SK-N-SH (cell line): ENCODE results near the gene PZP. TPM values are rescaled to one million over a fixed set of nuclear protein-coding genes. Genes with fewer than 3 reads are reported as not detected.

Source experiments
- CTCF ChIA-PET: fragments of 300-600, 350-600 bp; formaldehyde crosslinking; extraction: SDS; loops from one replicate; lab custom pipeline; 2021; lab: Yijun Ruan, JAX
- POLR2A ChIA-PET: fragments of 350-600 bp; sonication (Branson Sonifier 250); formaldehyde crosslinking; extraction: SDS; loops from one replicate; lab custom pipeline; 2020; ENCODE audit warnings: antibody characterized with exemption, inconsistent platforms; lab: Yijun Ruan, JAX
- DNase-seq: peaks from one replicate; pipeline ENCODE4 v3.0.0; 2012
- H2AFZ ChIP-seq: fragments of 200-600 bp; sonication (generic); 2 replicates; pipeline ENCODE4 v1.8.1; 2016; ENCODE audit warnings: antibody characterized with exemption, mild to moderate bottlenecking, low read depth
- H3F3A ChIP-seq: fragments of 200-600 bp; sonication (generic); replicated peaks from 2 replicates; pipeline ENCODE3; 2016; ENCODE audit warnings: antibody characterized with exemption, mild to moderate bottlenecking; ENCODE audit not compliant: insufficient read depth
- H3K27ac ChIP-seq, 2 experiments: fragments of 200-500 bp in 1 of 2; fragments of 200-600 bp in 1 of 2; sonication (Bioruptor generic) in 1 of 2; sonication (generic), shearing (Covaris generic) in 1 of 2; 2 replicates each; pipeline versions ENCODE4 v1.5.1 to v1.6.1; 2014 to 2016; ENCODE audit warnings: low read depth in 2 of 2, inconsistent platforms in 1 of 2, low read length in 1 of 2, mild to moderate bottlenecking in 1 of 2, mixed read lengths in 1 of 2
- H3K27me3 ChIP-seq: fragments of 200-600 bp; sonication (generic), shearing (Covaris generic); 2 replicates; pipeline ENCODE4 v1.6.1; 2016; ENCODE audit warnings: mixed run types; ENCODE audit not compliant: insufficient read depth
- H3K36me3 ChIP-seq, 2 experiments: fragments of 200-500 bp in 1 of 2; fragments of 200-600 bp in 1 of 2; sonication (Bioruptor generic) in 1 of 2; sonication (generic) in 1 of 2; replicated peaks in 1 of 2; 2 replicates each; pipeline versions ENCODE3 to v1.5.1; 2014 to 2016; ENCODE audit warnings: low read length in 1 of 2, mild to moderate bottlenecking in 1 of 2; ENCODE audit not compliant: insufficient read depth in 2 of 2, control insufficient read depth in 1 of 2
- H3K4me1 ChIP-seq, 2 experiments: fragments of 200-500 bp in 1 of 2; fragments of 200-600 bp in 1 of 2; sonication (Bioruptor generic) in 1 of 2; sonication (generic), shearing (Covaris generic) in 1 of 2; 2 replicates each; pipeline versions ENCODE4 v1.5.1 to v1.6.1; 2014 to 2016; ENCODE audit warnings: low read depth in 1 of 2, low read length in 1 of 2, mixed run types in 1 of 2; ENCODE audit not compliant: insufficient read depth in 2 of 2, control insufficient read depth in 1 of 2
- H3K4me2 ChIP-seq: fragments of 200-600 bp; sonication (generic), shearing (Covaris generic); 2 replicates; pipeline ENCODE4 v1.6.1; 2017; ENCODE audit warnings: mixed run types
- H3K4me3 ChIP-seq, 2 experiments: fragments of 200-500 bp in 1 of 2; fragments of 200-600 bp in 1 of 2; sonication (Bioruptor generic) in 1 of 2; sonication (generic), shearing (Covaris generic) in 1 of 2; 2 replicates each; pipeline versions ENCODE4 v1.5.1 to v1.8.1; 2014 to 2016; ENCODE audit warnings: low read depth in 2 of 2, inconsistent platforms in 1 of 2, low read length in 1 of 2, mild to moderate bottlenecking in 1 of 2, mixed read lengths in 1 of 2, moderate library complexity in 1 of 2
- H3K79me2 ChIP-seq: fragments of 200-600 bp; sonication (generic); 2 replicates; pipeline ENCODE4 v1.8.1; 2017; ENCODE audit warnings: mild to moderate bottlenecking; ENCODE audit not compliant: insufficient read depth
- H3K9ac ChIP-seq: fragments of 200-600 bp; sonication (generic); 2 replicates; pipeline ENCODE4 v1.6.1; 2017; ENCODE audit warnings: mixed run types
- H3K9me2 ChIP-seq: fragments of 200-600 bp; sonication (generic); 2 replicates; pipeline ENCODE4 v1.6.1; 2017; ENCODE audit warnings: mixed run types
- H3K9me3 ChIP-seq: fragments of 200-600 bp; sonication (generic); 2 replicates; pipeline ENCODE4 v1.6.1; 2017; ENCODE audit warnings: mixed run types, mild to moderate bottlenecking, moderate library complexity
- H4K20me1 ChIP-seq: fragments of 200-600 bp; sonication (generic); 2 replicates; pipeline ENCODE4 v1.6.1; 2017; ENCODE audit warnings: mild to moderate bottlenecking, mixed run types; ENCODE audit not compliant: insufficient read depth
- CHD2 ChIP-seq: fragments of 150-350 bp; IDR thresholded peaks from 2 replicates; pipeline ENCODE4 v1.6.1; 2018; ENCODE audit warnings: low read length; ENCODE audit not compliant: partially characterized antibody
- ELF1 ChIP-seq: IDR thresholded peaks from 2 replicates; pipeline ENCODE4 v1.4.0; 2012
- EP300 ChIP-seq, 2 experiments: IDR thresholded peaks; 2 replicates each; pipeline versions ENCODE4 v1.4.0 to v1.6.1; 2012; ENCODE audit warnings: borderline replicate concordance in 1 of 2, low read depth in 1 of 2, low read length in 1 of 2
- FOSL2 ChIP-seq: IDR thresholded peaks from 2 replicates; pipeline ENCODE4 v1.4.0; 2012; ENCODE audit warnings: low read depth, mild to moderate bottlenecking, moderate library complexity, borderline replicate concordance
- GABPA ChIP-seq: IDR thresholded peaks from 2 replicates; pipeline ENCODE4 v1.4.0; 2012; ENCODE audit warnings: low read depth, mild to moderate bottlenecking
- MAX ChIP-seq: IDR thresholded peaks from 2 replicates; pipeline ENCODE4 v1.4.0; 2012; ENCODE audit warnings: low read depth
- MEF2A ChIP-seq: IDR thresholded peaks from 2 replicates; pipeline ENCODE4 v1.4.0; 2012; ENCODE audit warnings: low read depth, borderline replicate concordance
- NRF1 ChIP-seq: IDR thresholded peaks from 2 replicates; pipeline ENCODE4 v1.6.1; 2012; ENCODE audit warnings: low read depth, mild to moderate bottlenecking, low read length
- POLR2AphosphoS5 ChIP-seq: IDR thresholded peaks from 2 replicates; pipeline ENCODE4 v1.6.1; 2012; ENCODE audit warnings: low read depth, low read length
- RAD21 ChIP-seq: IDR thresholded peaks from 2 replicates; pipeline ENCODE4 v1.6.1; 2012; ENCODE audit warnings: mild to moderate bottlenecking, low read length
- RCOR1 ChIP-seq: fragments of 150-350 bp; IDR thresholded peaks from 2 replicates; pipeline ENCODE4 v1.6.1; 2017; ENCODE audit warnings: antibody characterized with exemption, low read length
- SIN3A ChIP-seq: IDR thresholded peaks from 2 replicates; pipeline ENCODE4 v1.6.1; 2012; ENCODE audit warnings: low read depth, mild to moderate bottlenecking, low read length, moderate library complexity, borderline replicate concordance
- TAF1 ChIP-seq: IDR thresholded peaks from 2 replicates; pipeline ENCODE4 v1.6.1; 2012; ENCODE audit warnings: low read depth, mild to moderate bottlenecking, low read length, moderate library complexity, borderline replicate concordance
- TCF12 ChIP-seq: IDR thresholded peaks from 2 replicates; pipeline ENCODE4 v1.4.0; 2012
- USF1 ChIP-seq: IDR thresholded peaks from 2 replicates; pipeline ENCODE4 v1.4.0; 2012; ENCODE audit warnings: low read depth, borderline replicate concordance
- USF2 ChIP-seq: fragments of 150-350 bp; IDR thresholded peaks from 2 replicates; pipeline ENCODE4 v1.6.1; 2017; ENCODE audit warnings: antibody characterized with exemption, low read length, low read depth, borderline replicate concordance
- YY1 ChIP-seq: IDR thresholded peaks from 2 replicates; pipeline ENCODE4 v1.4.0; 2012; ENCODE audit warnings: low read depth, mild to moderate bottlenecking
- WGBS: methylation state at CpG from one replicate; pipeline ENCODE4 v1.1.6; 2017; ENCODE audit warnings: low lambda C conversion rate; 5-methylcytosine and 5-hydroxymethylcytosine counted together
- polyA plus RNA-seq, 3 experiments: library from polyadenylated mRNA; depleted of rRNA; stranded (reverse); fragments of >200 nt; gene quantifications; 2 replicates each; pipeline ENCODE4 v1.2.3, GENCODE V29; 2012
- TF ChIP-seq, protein P1 (sequence below): IDR thresholded peaks from 2 replicates; pipeline ENCODE4; 2012

PZP gene
- polyA plus RNA-seq, 1 of the 3 experiments (the other 2 are of a cell fraction): not detected

DNA sequence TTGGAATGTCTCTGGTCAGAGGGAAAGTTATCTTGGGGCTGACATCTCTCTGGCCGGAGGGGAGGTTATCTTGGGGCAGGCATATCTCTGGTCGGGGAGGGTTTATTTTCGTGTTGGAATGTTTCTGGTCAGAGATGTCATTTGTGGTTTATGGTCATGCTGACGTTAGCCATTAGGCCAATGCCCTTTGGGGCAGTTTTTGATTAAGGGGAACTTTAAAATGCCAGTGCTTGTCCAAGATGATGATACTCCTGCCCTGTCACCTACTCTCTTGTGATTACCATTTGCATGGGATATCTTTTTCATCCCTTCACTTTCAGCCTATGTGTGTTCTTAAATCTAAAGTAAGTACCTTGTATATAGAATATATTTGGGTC is 63.5 kb downstream of the PZP start:
- H2AFZ ChIP-seq: no peak overlapping the region
- H3K79me2 ChIP-seq: no peaks in the 10 kb centered on the region
- POLR2A ChIA-PET: no interaction called here
- TF ChIP-seq RAD21 (no peak), ELF1 (no peak), USF1 (no peak), NRF1 (no peak), CHD2 (no peak), TAF1 (no peak), GABPA (no peak), TCF12 (no peak), MAX (no peak), MEF2A (no peak), USF2 (no peak)
- no peak for DNase-seq
- H3K36me3 ChIP-seq: no peaks in the 10 kb centered on the region
- no peak overlapping the region for H3K4me3 ChIP-seq
- H3K9me2 ChIP-seq: no peaks in the 10 kb centered on the region
- no peak overlapping the region for H3K9ac ChIP-seq
- 3% methylated on average over 4 of the region's 4 CpGs for WGBS
- H3K4me1 ChIP-seq: no peaks in the 10 kb centered on the region
- H4K20me1 ChIP-seq: no peaks in the 10 kb centered on the region
- no peak overlapping the region for H3K4me2 ChIP-seq
- CTCF ChIA-PET: no interaction called here
- no peaks in the 10 kb centered on the region for H3K9me3 ChIP-seq
- H3K27ac ChIP-seq: no peak overlapping the region
- no peaks in the 10 kb centered on the region for H3K27me3 ChIP-seq
- H3F3A ChIP-seq: no peaks in the 10 kb centered on the region

- 3% methylated on average over 3 of the region's 3 CpGs for WGBS
- H3K9me2 ChIP-seq: no peaks in the 10 kb centered on the region
- no peaks in the 10 kb centered on the region for H4K20me1 ChIP-seq
- H3K4me2 ChIP-seq: no peak overlapping the region
- H3K27me3 ChIP-seq: no peaks in the 10 kb centered on the region
- no peak overlapping the region for H3K9ac ChIP-seq
- H3K36me3 ChIP-seq: no peaks in the 10 kb centered on the region
- H3K4me3 ChIP-seq: no peak overlapping the region
- no peaks in the 10 kb centered on the region for H3K79me2 ChIP-seq
- TF ChIP-seq FOSL2: no peak
- no peak for TF ChIP-seq USF2
- TF ChIP-seq EP300 (IDR thresholded peaks at IDR 0.05; ENCODE audit: borderline replicate concordance in 1 of 2, low read depth in 1 of 2, low read length in 1 of 2): no peak
- TF ChIP-seq POLR2AphosphoS5: no peak
- TF ChIP-seq RCOR1: no peak
- no peak for TF ChIP-seq SIN3A
- TF ChIP-seq USF1: no peak
- TF ChIP-seq, protein P1, sequence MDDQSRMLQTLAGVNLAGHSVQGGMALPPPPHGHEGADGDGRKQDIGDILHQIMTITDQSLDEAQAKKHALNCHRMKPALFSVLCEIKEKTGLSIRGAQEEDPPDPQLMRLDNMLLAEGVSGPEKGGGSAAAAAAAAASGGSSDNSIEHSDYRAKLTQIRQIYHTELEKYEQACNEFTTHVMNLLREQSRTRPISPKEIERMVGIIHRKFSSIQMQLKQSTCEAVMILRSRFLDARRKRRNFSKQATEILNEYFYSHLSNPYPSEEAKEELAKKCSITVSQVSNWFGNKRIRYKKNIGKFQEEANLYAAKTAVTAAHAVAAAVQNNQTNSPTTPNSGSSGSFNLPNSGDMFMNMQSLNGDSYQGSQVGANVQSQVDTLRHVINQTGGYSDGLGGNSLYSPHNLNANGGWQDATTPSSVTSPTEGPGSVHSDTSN: no peak
- TF ChIP-seq YY1: no peak
- DNase-seq: no peak
- H3K4me1 ChIP-seq: no peaks in the 10 kb centered on the region
- H3F3A ChIP-seq: no peaks in the 10 kb centered on the region
- H2AFZ ChIP-seq: no peak overlapping the region
- ChIA-PET CTCF (interaction anchor here (0.6 kb wide), 1 partner anchor 1470 kb away, joined by 3 read pairs; no protein-coding TSS in a partner anchor), POLR2A (no interaction called here)
- no peaks in the 10 kb centered on the region for H3K9me3 ChIP-seq
- H3K27ac ChIP-seq: no peak overlapping the region
Observed at GRCh38 chr12:9143929-9144729, 64.1 kb downstream of the PZP start.
